Lung (tissue), 12 donors: Measurements from ENCODE around the gene ZC3H15. TPM values are rescaled to one million over a fixed set of nuclear protein-coding genes. Genes with fewer than 3 reads are reported as not detected.

Source experiments
- ATAC-seq: fragments of 200-7000 bp; cut with Tn5 transposase; one replicate; pipeline ENCODE4 v1.9.1; 2020; ENCODE audit warnings: moderate number of reproducible peaks; ENCODE audit not compliant: insufficient read depth, low FRiP score
- DNase-seq, 3 donors: peaks; one replicate each; pipeline ENCODE4 v3.0.0-alpha.2; 2013 to 2017
- H3K27ac ChIP-seq, 2 donors: one replicate each; pipeline ENCODE4 v1.5.1; 2013; ENCODE audit warnings: mild to moderate bottlenecking in 2 of 2, moderate library complexity in 2 of 2, control low read depth in 1 of 2, inconsistent platforms in 1 of 2, low read depth in 1 of 2, low read length in 1 of 2
- H3K27me3 ChIP-seq, 3 donors: one replicate each; pipeline ENCODE4 v1.5.1; 2013; ENCODE audit warnings: low read length in 2 of 3; ENCODE audit not compliant: control insufficient read depth in 3 of 3, insufficient read depth in 3 of 3
- H3K36me3 ChIP-seq, 4 donors: one replicate each; pipeline ENCODE4 v1.5.1; 2013; ENCODE audit warnings: low read length in 4 of 4, mild to moderate bottlenecking in 1 of 4, moderate library complexity in 1 of 4; ENCODE audit not compliant: control insufficient read depth in 4 of 4, insufficient read depth in 4 of 4
- H3K4me1 ChIP-seq, 5 donors: one replicate each; pipeline ENCODE4 v1.5.1; 2013; ENCODE audit warnings: low read length in 5 of 5, mild to moderate bottlenecking in 2 of 5, moderate library complexity in 1 of 5; ENCODE audit not compliant: control insufficient read depth in 5 of 5, insufficient read depth in 5 of 5
- H3K4me3 ChIP-seq: one replicate; pipeline ENCODE4 v1.5.1; 2013; ENCODE audit warnings: mild to moderate bottlenecking, control low read depth, moderate library complexity
- H3K9ac ChIP-seq, 2 donors: one replicate each; pipeline ENCODE4 v1.5.1; 2013; ENCODE audit warnings: low read length in 2 of 2, control low read depth in 1 of 2; ENCODE audit not compliant: insufficient read depth in 1 of 2
- H3K9me3 ChIP-seq, 4 donors: one replicate each; pipeline ENCODE4 v1.5.1; 2013; ENCODE audit warnings: low read length in 3 of 4, mild to moderate bottlenecking in 1 of 4, moderate library complexity in 1 of 4; ENCODE audit not compliant: control insufficient read depth in 4 of 4, insufficient read depth in 3 of 4
- CTCF ChIP-seq: IDR thresholded peaks from 2 replicates; pipeline ENCODE4 v1.5.1; 2012; ENCODE audit warnings: mild to moderate bottlenecking; ENCODE audit errors: control extremely low read depth, extremely low read depth
- WGBS, 2 donors: extraction: QIAGEN DNeasy Blood & Tissue Kit; methylation state at CpG; one replicate each; pipeline ENCODE4 v1.1.7; 2013; 5-methylcytosine and 5-hydroxymethylcytosine counted together
- polyA plus RNA-seq, 2 donors: library from polyadenylated mRNA; stranded (reverse); fragments of 200-250 nt; gene quantifications; one replicate each; pipeline ENCODE4 v1.2.1, GENCODE V29; 2013
- total RNA-seq, 2 donors: library from RNA; depleted of rRNA in 1 of 2; stranded (reverse); fragments of >200 nt in 1 of 2; gene quantifications; one replicate each; pipeline ENCODE4 v1.2.1, GENCODE V29; 2014 to 2021
- donor health status: control.
- donor health status: control.
- donor health status: Bipolar disorder and iron deficiency.
- donor health status: healthy.
- donor health status: DM: yes; HTN: yes; CAD: no.

Gene ZC3H15
- total and polyA plus RNA-seq, 4 donors = 33.4 to 74.7 (median 41.7) TPM

- H3K9ac ChIP-seq = no peak overlapping the region
- no peaks in the 10 kb centered on the region for H3K36me3 ChIP-seq
- no peak for ATAC-seq
- H3K27ac ChIP-seq = no peak overlapping the region
- H3K9me3 ChIP-seq = no peaks in the 10 kb centered on the region
- H3K27me3 ChIP-seq = no peaks in the 10 kb centered on the region
- H3K4me3 ChIP-seq = no peak overlapping the region
- TF ChIP-seq CTCF = no peak
- DNase-seq = no peak
- H3K4me1 ChIP-seq = peaks cover 0 to 5% (median 0%) of the 10 kb centered on the region in 5 donors
- WGBS, 2 donors = 89 to 94% methylated on average over 4 of the region's 4 CpGs
Measured at GRCh38 chr2:186537019-186537418, 51.0 kb downstream of the ZC3H15 start.

GRCh38 chr2:186540941-186541340 is 54.9 kb downstream of the ZC3H15 start:
- TF ChIP-seq CTCF = no peak
- Histone ChIP-seq H3K4me3 (no peak overlapping the region), H3K4me1 (peaks cover 0 to 5% (median 3%) of the 10 kb centered on the region in 5 donors), H3K9ac (no peak overlapping the region), H3K36me3 (no peaks in the 10 kb centered on the region), H3K27ac (no peak overlapping the region), H3K27me3 (no peaks in the 10 kb centered on the region), H3K9me3 (no peaks in the 10 kb centered on the region)
- DNase-seq = peak in 2 of 3 donors; percentile 13 to 21
- WGBS, 2 donors = 82 to 86% methylated on average over 4 of the region's 4 CpGs
- no peak for ATAC-seq

GRCh38 chr2:186542002-186542401 is 55.9 kb downstream of the ZC3H15 start:
- no peak for TF ChIP-seq CTCF
- H3K27me3 ChIP-seq = no peaks in the 10 kb centered on the region
- ATAC-seq (no peak), DNase-seq (no peak)
- H3K36me3 ChIP-seq = no peaks in the 10 kb centered on the region
- no peaks in the 10 kb centered on the region for H3K9me3 ChIP-seq
- H3K9ac ChIP-seq = no peak overlapping the region
- no peak overlapping the region for H3K4me3 ChIP-seq
- H3K27ac ChIP-seq = no peak overlapping the region
- 75 to 90% methylated on average over 4 of the region's 4 CpGs for WGBS, 2 donors
- H3K4me1 ChIP-seq = peaks cover 0 to 5% (median 3%) of the 10 kb centered on the region in 5 donors

GRCh38 chr2:186543561-186544131 is 57.6 kb downstream of the ZC3H15 start:
- Histone ChIP-seq H3K27me3 (no peaks in the 10 kb centered on the region), H3K27ac (no peak overlapping the region), H3K4me1 (peaks cover 0 to 5% (median 3%) of the 10 kb centered on the region in 5 donors), H3K4me3 (no peak overlapping the region), H3K36me3 (no peaks in the 10 kb centered on the region), H3K9me3 (no peaks in the 10 kb centered on the region), H3K9ac (no peak overlapping the region)
- 76 to 92% methylated on average over 3 of the region's 3 CpGs for WGBS, 2 donors
- DNase-seq (no peak), ATAC-seq (peak; percentile 17)
- TF ChIP-seq CTCF = no peak
